LNCaP clone FGC (cell line): Measurements from ENCODE around the gene CNDP1.

Source experiments
- DNase-seq: peaks from one replicate; pipeline ENCODE4 v3.0.0-alpha.2; 2011; ENCODE audit warnings: low read depth
- H3K4me3 ChIP-seq: 2 replicates; pipeline ENCODE4 v1.5.1; 2011; ENCODE audit warnings: mild to moderate bottlenecking, low read depth, low read length, control low read depth
- CTCF ChIP-seq: IDR thresholded peaks from 2 replicates; pipeline ENCODE4 v1.5.1; 2012; ENCODE audit warnings: mild to moderate bottlenecking; ENCODE audit not compliant: control insufficient read depth, insufficient read depth; ENCODE audit errors: extremely low read depth

The CNDP1 gene

GRCh38 chr18:74493689-74494088 lies 40.6 kb upstream of the CNDP1 start:
- TF ChIP-seq CTCF, result peak; percentile 94
- peak; percentile 54 for DNase-seq
- no peak overlapping the region for H3K4me3 ChIP-seq

DNA sequence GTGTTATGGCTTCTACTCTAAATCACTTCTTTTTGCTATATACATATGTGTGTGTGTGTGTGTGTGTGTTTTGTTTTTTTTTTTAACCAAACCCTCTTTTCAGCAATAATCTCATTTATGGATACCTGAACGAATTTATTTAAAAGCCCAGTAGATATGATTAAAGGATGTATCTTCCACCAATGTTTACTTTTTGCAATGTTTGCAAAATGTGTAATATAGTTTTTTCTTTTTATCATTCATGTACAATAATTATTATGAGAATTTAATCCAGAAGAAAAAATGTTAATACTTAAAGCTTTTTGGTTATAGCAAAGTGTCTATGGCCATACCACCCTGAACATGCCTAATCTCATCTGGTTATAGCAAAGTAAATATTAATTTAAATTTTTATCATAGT lies 39.8 kb upstream of the CNDP1 start:
- no peak for DNase-seq
- TF ChIP-seq CTCF, result no peak
- no peak overlapping the region for H3K4me3 ChIP-seq

- TF ChIP-seq CTCF, result no peak
- peak within 1 kb of the TSS; percentile 80 for H3K4me3 ChIP-seq
Observed at GRCh38 chr18:74495581-74496507, 38.5 kb upstream of the CNDP1 start, which contains the start of gene CNDP2. Gene CNDP2 (plus strand): TSS chr18:74496363. CDS start chr18:74499974, 3,611 bp downstream.

GRCh38 chr18:74496508-74497323 lies 37.6 kb upstream of the CNDP1 start:
- H3K4me3 ChIP-seq, result peak overlapping the region; percentile 80
- no peak for TF ChIP-seq CTCF
- no peak for DNase-seq

More at GRCh38 chr18:74495581-74496507, 38.5 kb upstream of the CNDP1 start, which contains the start of gene CNDP2:
- DNase-seq, result peak; percentile 96

- DNase-seq, result no peak
- H3K4me3 ChIP-seq, result peak overlapping the region; percentile 80
- no peak for TF ChIP-seq CTCF
Observed at GRCh38 chr18:74497324-74497676, 37.0 kb upstream of the CNDP1 start.

- H3K4me3 ChIP-seq, result no peak overlapping the region
- DNase-seq, result no peak
- no peak for TF ChIP-seq CTCF
Observed at GRCh38 chr18:74497778-74498177, 36.5 kb upstream of the CNDP1 start.
